Omental fat pad (tissue), 4 donors: ENCODE measurements around the gene DLGAP1. TPM values are rescaled to one million over a fixed set of nuclear protein-coding genes. Genes with fewer than 3 reads are reported as not detected.

Experiments used
- ATAC-seq: fragments of 150-250 bp; one replicate; pipeline ENCODE4 v1.9.1; 2016; ENCODE audit warnings: mild to moderate bottlenecking, moderate library complexity; ENCODE audit not compliant: low FRiP score
- DNase-seq: peaks from one replicate; pipeline ENCODE4 v3.0.0-alpha.2; 2019; ENCODE audit warnings: low spot score
- total RNA-seq, 4 donors: library from RNA; depleted of rRNA; stranded (reverse); fragments of >200 nt; gene quantifications; one replicate each; pipeline ENCODE4 v1.1.0, GENCODE V29; 2016
- TF ChIP-seq, protein P1 (sequence below), 3 donors: fragments of 450-650 bp; IDR thresholded peaks; one replicate each; pipeline ENCODE4 v1.5.1; 2016 to 2017; ENCODE audit warnings: antibody characterized with exemption in 3 of 3, mild to moderate bottlenecking in 3 of 3, moderate library complexity in 2 of 3

DLGAP1 gene
- total RNA-seq, 4 donors from 2014 or later, result 1.5 to 8.0 (median 5.4) TPM

DNA sequence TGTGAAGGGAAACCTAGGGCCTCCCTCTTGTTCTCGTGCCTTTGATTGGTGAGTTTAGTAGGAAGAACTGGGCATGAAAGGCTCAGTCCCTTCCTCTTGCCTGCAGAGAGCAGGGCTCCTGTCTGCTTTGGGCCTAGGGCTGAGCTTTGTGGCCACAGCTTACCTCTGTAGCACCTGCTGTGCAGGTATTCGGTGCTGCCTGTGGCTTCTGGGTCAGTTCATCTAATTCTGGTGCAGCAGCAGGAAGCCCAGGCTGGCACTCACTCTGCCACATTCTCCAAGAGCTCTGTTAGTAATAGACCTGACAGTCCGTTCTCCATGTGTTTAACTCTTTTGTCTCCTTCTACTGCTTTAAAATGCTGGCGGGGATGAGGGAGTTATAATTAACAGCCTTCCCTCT lies 96.5 kb downstream of the DLGAP1 start:
- ATAC-seq, result no peak
- TF ChIP-seq, protein P1, sequence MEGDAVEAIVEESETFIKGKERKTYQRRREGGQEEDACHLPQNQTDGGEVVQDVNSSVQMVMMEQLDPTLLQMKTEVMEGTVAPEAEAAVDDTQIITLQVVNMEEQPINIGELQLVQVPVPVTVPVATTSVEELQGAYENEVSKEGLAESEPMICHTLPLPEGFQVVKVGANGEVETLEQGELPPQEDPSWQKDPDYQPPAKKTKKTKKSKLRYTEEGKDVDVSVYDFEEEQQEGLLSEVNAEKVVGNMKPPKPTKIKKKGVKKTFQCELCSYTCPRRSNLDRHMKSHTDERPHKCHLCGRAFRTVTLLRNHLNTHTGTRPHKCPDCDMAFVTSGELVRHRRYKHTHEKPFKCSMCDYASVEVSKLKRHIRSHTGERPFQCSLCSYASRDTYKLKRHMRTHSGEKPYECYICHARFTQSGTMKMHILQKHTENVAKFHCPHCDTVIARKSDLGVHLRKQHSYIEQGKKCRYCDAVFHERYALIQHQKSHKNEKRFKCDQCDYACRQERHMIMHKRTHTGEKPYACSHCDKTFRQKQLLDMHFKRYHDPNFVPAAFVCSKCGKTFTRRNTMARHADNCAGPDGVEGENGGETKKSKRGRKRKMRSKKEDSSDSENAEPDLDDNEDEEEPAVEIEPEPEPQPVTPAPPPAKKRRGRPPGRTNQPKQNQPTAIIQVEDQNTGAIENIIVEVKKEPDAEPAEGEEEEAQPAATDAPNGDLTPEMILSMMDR (IDR thresholded peaks at IDR 0.05), result no peak
- DNase-seq, result no peak

DNA sequence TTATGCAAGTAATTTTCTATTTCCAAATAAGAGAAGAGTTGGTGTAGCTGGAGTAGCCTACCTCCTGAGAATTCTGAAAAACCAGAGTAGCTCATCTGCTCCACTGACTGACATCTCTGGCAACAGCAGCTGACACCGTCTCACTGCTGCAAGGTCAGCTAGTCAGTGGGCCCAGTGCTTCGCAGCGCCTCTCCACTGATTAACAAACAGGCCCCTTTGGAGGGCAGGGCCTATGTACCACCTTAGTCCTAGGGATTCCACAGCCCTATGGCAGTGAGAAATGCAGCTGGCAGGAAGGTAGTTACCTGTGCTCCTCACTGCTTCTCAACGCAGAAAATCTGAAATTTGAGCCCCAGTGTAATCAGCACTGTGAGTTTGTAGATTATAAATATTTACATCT lies 97.5 kb downstream of the DLGAP1 start:
- no peak for ATAC-seq
- TF ChIP-seq, protein P1 (IDR thresholded peaks at IDR 0.05), result no peak
- DNase-seq, result no peak

DNA sequence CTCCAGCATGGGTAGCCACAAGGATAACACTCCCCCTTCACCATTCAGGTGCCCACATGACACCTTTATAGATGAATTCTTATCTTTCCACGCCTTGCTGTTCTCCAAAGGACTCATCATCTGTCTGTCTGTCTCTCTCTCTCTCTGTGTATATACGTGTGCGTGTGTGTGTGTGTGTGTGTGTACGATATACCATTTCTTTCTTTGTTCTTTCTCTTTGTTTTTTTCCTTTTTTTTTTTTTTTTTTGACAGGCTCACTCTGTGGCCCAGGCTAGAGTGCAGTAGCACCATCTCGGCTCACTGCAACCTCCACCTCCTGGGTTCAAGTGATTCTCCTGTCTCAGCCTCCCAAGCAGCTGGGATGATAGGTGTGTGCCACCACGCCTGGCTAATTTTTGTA lies 98.2 kb downstream of the DLGAP1 start:
- ATAC-seq (no peak), DNase-seq (no peak)
- TF ChIP-seq, protein P1 (IDR thresholded peaks at IDR 0.05), result no peak

DNA sequence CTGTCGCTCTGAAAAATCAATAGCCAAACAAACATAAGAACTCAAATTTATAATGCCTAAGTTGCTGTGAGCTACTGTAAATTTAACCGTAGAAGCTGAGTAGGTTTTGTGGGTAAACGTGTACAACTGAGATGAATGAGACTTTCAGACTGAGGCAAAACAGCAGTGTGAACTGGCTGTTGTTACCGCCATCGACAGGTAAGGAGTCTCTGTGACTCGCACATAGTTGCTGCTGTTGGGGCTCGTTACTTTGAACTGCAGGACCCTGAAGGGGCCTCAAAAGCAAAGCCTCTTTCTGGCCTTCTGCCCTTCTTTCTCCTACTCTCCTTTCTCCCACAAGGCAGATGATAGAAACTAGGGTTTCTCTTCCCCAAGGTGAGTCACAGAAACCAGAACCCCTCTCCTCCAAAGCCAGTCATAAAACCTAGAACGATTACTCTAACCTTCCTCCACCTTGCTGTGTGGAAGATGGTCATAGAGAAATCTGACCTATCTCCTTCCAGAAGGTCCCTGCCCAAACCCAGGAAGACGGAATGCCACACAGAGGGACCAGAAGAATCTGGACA lies 101.2 kb downstream of the DLGAP1 start:
- ATAC-seq (no peak), DNase-seq (no peak)
- TF ChIP-seq, protein P1 (IDR thresholded peaks at IDR 0.05), result no peak

DNA sequence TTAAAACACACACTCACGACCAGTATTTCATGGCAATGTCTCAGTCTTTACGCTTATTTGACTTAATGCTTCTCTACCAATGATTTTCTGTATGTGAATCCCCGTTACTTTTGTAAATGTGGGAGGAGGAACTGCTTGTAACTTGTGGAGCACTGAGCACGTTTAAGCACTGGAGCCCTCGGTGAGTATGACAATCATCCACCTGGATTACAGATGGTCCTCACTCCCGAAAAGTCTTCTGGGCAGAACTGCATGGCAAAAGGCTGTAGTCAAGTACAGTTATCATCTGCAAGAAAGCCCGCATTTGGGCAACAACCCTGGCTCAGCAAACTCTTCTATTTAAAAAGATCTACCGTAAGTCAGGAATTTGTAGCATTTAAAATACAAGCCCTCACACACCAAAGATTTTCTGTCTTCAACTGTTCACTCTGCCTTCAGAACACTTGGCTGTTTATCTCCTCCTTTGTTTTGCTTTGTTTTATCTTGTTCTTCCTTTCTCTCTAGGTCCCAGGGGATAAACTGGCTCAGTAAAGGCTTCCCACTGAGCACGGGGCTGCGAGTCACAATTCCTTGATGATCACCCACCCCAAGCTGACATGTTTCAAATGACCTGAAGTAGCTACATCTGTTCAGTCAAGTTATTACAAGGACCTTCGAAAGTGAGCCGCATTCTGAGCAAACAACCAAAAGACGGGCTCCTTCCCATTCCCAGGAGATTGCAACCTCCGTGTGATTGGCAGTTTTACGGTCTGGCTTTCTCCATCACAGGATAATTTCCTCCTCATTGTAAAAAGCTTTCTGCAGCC lies 102.2 kb downstream of the DLGAP1 start:
- no peak for ATAC-seq
- TF ChIP-seq, protein P1 (IDR thresholded peaks at IDR 0.05), result no peak

DNA sequence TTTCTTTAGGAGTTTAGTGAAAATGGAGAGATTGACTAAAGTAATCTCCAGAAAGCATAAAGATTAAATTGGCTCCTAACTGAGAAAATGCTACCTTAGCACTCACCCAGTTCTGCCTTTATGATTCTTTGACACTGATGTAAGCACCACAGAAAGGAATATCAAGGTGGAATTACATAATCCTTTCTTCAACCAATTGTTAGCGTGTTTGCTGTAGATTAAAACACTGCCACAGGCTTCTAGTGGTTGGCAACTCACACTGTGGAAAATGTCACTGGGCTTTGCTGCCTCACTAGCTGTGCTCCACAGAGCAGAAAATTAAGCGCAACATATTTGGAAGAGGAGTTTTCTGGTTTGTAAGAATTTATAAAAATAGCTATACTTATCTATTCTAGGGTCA lies 104.1 kb downstream of the DLGAP1 start:
- DNase-seq, result no peak
- no peak for ATAC-seq
- TF ChIP-seq, protein P1 (IDR thresholded peaks at IDR 0.05), result no peak

More for the DNA sequence above, 102.2 kb downstream of the DLGAP1 start:
- no peak for DNase-seq

DNA sequence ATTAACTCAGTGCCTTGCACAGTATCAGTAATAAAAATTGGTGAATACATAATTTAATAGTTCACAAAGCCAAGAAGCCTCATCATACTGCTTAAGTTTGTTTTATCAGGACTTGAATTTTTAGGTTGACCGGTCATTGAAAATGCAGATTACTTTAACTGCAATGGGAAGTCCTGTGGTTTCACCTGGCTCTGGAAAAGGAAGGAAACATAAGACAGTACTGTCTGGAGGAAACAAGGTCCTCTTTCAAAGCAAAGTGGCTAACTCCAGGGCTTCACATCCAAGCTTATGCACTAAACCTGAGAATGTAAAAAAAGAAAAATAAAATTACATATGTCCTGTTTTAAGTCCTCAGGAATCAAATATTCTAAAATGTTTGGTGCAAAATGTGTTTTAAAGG lies 119.7 kb downstream of the DLGAP1 start:
- TF ChIP-seq, protein P1 (IDR thresholded peaks at IDR 0.05), result no peak
- ATAC-seq, result no peak
- DNase-seq, result no peak
